BJ (cell line): ENCODE data around the gene FAM180A. TPM values are rescaled to one million over a fixed set of nuclear protein-coding genes. Genes with fewer than 3 reads are reported as not detected.

Experiments used
- CTCF ChIA-PET: fragments of 350-600 bp; formaldehyde crosslinking; extraction: SDS; loops from one replicate; lab custom pipeline; 2021; ENCODE audit warnings: antibody characterized with exemption, inconsistent platforms; lab: Yijun Ruan, JAX
- POLR2A ChIA-PET: fragments of 300-600 bp; sonication (Branson Sonifier 250); formaldehyde crosslinking; extraction: SDS; loops from one replicate; lab custom pipeline; 2021; ENCODE audit warnings: antibody characterized with exemption; lab: Charles Lee
- DNase-seq: peaks from one replicate; pipeline ENCODE4 v3.0.0-alpha.2; 2011; ENCODE audit warnings: low read depth
- H3K27me3 ChIP-seq: 2 replicates; pipeline ENCODE4 v1.6.0; 2011; ENCODE audit warnings: low read length; ENCODE audit not compliant: control insufficient read depth, insufficient read depth
- H3K36me3 ChIP-seq: 2 replicates; pipeline ENCODE4 v1.5.1; 2011; ENCODE audit warnings: low read length; ENCODE audit not compliant: control insufficient read depth, insufficient read depth
- H3K4me3 ChIP-seq: 2 replicates; pipeline ENCODE4 v1.5.1; 2011; ENCODE audit warnings: low read depth, mild to moderate bottlenecking, control low read depth, low read length
- polyA plus RNA-seq: library from polyadenylated mRNA; depleted of rRNA; stranded (reverse); fragments of >200 nt; gene quantifications from 2 replicates; pipeline ENCODE4 v1.2.3, GENCODE V29; 2011
- TF ChIP-seq, protein P1 (sequence below): IDR thresholded peaks from 2 replicates; pipeline ENCODE4 v1.5.1; 2011; ENCODE audit warnings: low read depth, mild to moderate bottlenecking, control low read depth, inconsistent platforms, low read length, moderate library complexity; ENCODE audit not compliant: insufficient read depth

FAM180A gene
- polyA plus RNA-seq, 1 experiment, result 2.1 TPM

DNA sequence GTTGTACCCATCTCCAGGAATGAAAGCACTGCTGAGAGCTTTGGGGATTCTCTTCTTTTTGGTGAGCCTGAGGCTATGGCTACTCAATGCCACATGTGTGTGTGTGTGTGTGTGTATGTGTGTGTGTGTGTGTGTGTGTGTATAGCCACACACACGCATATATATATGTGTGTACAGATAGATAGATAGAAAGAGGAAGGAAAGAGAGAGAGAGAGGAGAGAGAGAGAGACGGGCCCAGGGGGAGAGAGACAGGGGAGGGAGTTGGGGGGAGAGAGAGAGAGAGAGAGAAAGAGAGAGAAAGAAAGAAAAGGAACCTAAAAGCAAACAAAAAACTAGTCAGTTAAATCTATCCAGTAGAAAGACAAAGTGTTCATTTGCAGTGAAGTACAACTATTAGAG lies 28.9 kb downstream of the FAM180A start:
- CTCF ChIA-PET, result interaction anchor here (1.5 kb wide), 1 partner anchor 47 kb away, joined by 3 read pairs; no protein-coding TSS in a partner anchor
- no peak for DNase-seq
- no peaks in the 10 kb centered on the region for H3K27me3 ChIP-seq
- H3K36me3 ChIP-seq, result no peaks in the 10 kb centered on the region
- TF ChIP-seq, protein P1, sequence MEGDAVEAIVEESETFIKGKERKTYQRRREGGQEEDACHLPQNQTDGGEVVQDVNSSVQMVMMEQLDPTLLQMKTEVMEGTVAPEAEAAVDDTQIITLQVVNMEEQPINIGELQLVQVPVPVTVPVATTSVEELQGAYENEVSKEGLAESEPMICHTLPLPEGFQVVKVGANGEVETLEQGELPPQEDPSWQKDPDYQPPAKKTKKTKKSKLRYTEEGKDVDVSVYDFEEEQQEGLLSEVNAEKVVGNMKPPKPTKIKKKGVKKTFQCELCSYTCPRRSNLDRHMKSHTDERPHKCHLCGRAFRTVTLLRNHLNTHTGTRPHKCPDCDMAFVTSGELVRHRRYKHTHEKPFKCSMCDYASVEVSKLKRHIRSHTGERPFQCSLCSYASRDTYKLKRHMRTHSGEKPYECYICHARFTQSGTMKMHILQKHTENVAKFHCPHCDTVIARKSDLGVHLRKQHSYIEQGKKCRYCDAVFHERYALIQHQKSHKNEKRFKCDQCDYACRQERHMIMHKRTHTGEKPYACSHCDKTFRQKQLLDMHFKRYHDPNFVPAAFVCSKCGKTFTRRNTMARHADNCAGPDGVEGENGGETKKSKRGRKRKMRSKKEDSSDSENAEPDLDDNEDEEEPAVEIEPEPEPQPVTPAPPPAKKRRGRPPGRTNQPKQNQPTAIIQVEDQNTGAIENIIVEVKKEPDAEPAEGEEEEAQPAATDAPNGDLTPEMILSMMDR, result no peak
- H3K4me3 ChIP-seq, result no peak overlapping the region
- POLR2A ChIA-PET, result interaction anchor here (0.6 kb wide), 1 partner anchor 767 kb away, joined by 3 read pairs; no protein-coding TSS in a partner anchor

DNA sequence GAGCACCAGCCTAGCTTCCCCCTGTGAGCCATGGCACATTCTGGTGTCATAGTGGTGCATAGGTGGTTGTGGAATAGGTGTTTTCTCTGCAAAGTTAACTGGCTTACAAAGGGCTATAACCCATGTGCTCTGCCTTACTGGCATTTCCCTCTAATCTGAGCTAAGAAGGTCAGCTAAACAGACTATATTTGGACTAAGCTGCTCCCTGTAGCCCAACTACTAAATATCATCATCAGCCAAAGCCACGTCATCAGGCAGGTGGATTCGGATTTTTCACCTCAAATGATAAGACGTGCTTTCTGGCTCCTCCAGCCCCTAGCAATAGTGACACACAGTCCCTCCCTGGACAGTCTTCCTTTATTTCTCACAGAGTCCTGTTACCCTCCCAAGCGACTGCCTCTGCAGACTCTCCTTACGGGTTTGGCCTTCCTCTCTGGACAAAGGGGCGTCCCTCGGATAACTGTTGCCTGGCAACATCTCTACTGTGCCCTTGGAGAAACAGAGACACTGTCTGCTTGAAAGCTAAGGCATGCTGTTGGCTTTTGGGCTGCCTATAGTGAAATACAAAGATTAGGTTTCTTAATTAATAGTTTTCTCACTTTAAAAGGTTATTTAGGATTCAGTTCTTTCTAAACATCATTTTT lies 29.7 kb downstream of the FAM180A start:
- CTCF ChIA-PET, result interaction anchor here (1.5 kb wide), 1 partner anchor 46 kb away, joined by 3 read pairs; no protein-coding TSS in a partner anchor
- Histone ChIP-seq H3K36me3 (no peaks in the 10 kb centered on the region), H3K4me3 (no peak overlapping the region), H3K27me3 (no peaks in the 10 kb centered on the region)
- POLR2A ChIA-PET, result no interaction called here
- TF ChIP-seq, protein P1, result no peak
- DNase-seq, result no peak

DNA sequence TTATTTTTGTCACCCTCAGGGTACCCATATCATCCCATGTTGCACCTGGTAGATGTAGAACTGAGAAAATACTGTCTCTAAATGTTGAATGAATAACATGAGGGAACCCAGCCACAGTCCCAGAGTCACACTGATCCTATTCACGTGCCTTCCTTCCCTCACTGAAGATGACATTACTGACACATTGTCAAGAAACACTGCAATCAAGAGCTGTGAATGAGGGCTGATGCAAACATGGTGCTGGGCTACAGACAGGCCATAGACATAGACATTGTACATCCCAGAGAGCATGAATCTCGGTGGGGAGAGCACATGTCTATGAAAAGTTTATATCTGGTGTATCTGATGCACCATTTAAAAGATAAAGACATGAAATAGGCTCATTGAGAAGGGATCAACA lies 30.4 kb downstream of the FAM180A start:
- H3K27me3 ChIP-seq, result no peaks in the 10 kb centered on the region
- CTCF ChIA-PET, result no interaction called here
- POLR2A ChIA-PET, result interaction anchor here (0.6 kb wide), 1 partner anchor 352 kb away, joined by 5 read pairs; no protein-coding TSS in a partner anchor
- TF ChIP-seq, protein P1, result no peak
- no peaks in the 10 kb centered on the region for H3K36me3 ChIP-seq
- H3K4me3 ChIP-seq, result no peak overlapping the region
- no peak for DNase-seq

DNA sequence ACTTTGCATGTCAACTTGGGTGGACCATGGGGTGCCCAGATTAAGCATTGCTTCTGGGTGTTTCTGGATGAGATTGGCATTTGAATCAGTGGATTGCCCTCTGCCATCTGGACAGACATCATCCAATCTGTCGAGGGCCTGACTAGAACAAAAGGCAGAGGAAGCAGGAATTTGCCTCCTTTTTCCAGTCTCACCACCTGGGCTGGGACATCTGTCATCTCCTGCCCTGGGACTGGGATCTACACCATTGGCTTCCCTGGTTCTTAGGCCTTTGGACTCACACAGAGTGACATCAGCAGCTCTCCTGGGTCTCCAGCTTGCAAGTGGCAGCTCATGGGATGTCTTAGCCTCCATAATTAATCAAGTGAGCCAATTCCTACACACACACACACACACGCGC lies 30.9 kb downstream of the FAM180A start:
- POLR2A ChIA-PET, result interaction anchor here (0.6 kb wide), 1 partner anchor 351 kb away, joined by 5 read pairs; no protein-coding TSS in a partner anchor
- DNase-seq, result no peak

DNA sequence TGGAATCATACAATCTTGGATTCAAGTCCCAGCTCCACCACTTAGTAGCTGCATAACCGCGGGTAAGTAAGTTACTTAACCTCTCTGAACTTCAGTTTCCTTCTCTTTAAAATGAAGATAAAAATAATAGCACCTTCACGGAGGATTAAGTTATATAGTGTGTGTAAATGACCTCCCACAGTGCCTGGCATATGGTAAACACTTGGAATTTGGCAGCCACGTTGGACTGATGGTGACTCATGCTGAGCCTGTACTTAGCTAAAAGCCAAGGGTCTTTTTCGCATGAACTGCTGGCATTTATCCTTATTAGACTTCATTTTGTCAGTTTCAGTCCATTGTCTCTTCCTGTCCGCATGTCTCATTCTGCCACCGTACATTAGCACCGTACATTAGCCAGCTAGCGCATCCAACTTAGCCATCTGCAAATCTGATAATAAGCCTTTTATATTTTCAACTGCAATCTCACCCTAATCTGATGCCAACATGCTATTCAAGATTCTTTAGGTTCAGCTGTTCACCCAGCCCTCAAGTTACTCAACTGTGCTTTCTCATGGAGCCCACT lies 31.9 kb downstream of the FAM180A start:
- TF ChIP-seq, protein P1, result no peak
- DNase-seq, result peak; percentile 49
- POLR2A ChIA-PET, result no interaction called here
- CTCF ChIA-PET, result interaction anchor here (0.6 to 1.5 kb wide), 5 partner anchors 9 to 46 kb away, joined by 3 read pairs; no protein-coding TSS in a partner anchor
- Histone ChIP-seq H3K4me3 (no peak overlapping the region), H3K27me3 (no peaks in the 10 kb centered on the region), H3K36me3 (no peaks in the 10 kb centered on the region)

More for the DNA sequence above, 30.9 kb downstream of the FAM180A start:
- TF ChIP-seq, protein P1, result no peak
- no peaks in the 10 kb centered on the region for H3K36me3 ChIP-seq
- no peak overlapping the region for H3K4me3 ChIP-seq
- H3K27me3 ChIP-seq, result no peaks in the 10 kb centered on the region
- CTCF ChIA-PET, result no interaction called here
